ENCODE results near the gene UST.

- no peak for TF ChIP-seq CTCF (conservative IDR thresholded peaks at IDR 0.05; ENCODE audit: low read length)
- no peak for TF ChIP-seq EZH2phosphoT487 (IDR thresholded peaks at IDR 0.05; ENCODE audit: borderline replicate concordance, low read depth, low read length)
Measured at GRCh38 chr6:148743476-148743875, 3.4 kb upstream of the UST start.

Measured in OCI-LY7 (cell line).